GM13976 (cell line): Measurements from ENCODE around the gene GPRIN2.

Experiments used
- DNase-seq: peaks from one replicate; pipeline ENCODE4 v3.0.0; 2012; ENCODE audit warnings: low spot score
- CTCF ChIP-seq: IDR thresholded peaks from 2 replicates; pipeline ENCODE4 v1.5.1; 2012; ENCODE audit warnings: borderline replicate concordance, mild to moderate bottlenecking; ENCODE audit not compliant: insufficient read depth; ENCODE audit errors: extremely low read depth, missing control alignments, control extremely low read depth
- in situ Hi-C: fragments of 300-500 bp; cut with MboI; formaldehyde crosslinking; loops from one replicate; pipeline ENCODE4 v1.12.0; 2022; ENCODE audit warnings: low sequenced_read_pairs, mixed read lengths, inconsistent platforms; ENCODE audit not compliant: unreplicated experiment

Gene GPRIN2

GRCh38 chr10:46544989-46545791 is 11.3 kb downstream of the GPRIN2 start:
- DNase-seq, result peak; percentile 64
- no peak for TF ChIP-seq CTCF
- in situ Hi-C loops, result no loop called here

- no peak for DNase-seq
- TF ChIP-seq CTCF, result no peak
- in situ Hi-C loops, result no loop called here
Measured at GRCh38 chr10:46543466-46544377, 12.7 kb downstream of the GPRIN2 start.

GRCh38 chr10:46542567-46543465 is 13.6 kb downstream of the GPRIN2 start:
- in situ Hi-C loops, result no loop called here
- TF ChIP-seq CTCF, result no peak
- DNase-seq, result no peak

- DNase-seq, result no peak
- in situ Hi-C loops, result no loop called here
- no peak for TF ChIP-seq CTCF
Measured at GRCh38 chr10:46541735-46542566, 14.5 kb downstream of the GPRIN2 start.

GRCh38 chr10:46541017-46541661 is 15.3 kb downstream of the GPRIN2 start:
- peak; percentile 60 for DNase-seq
- no peak for TF ChIP-seq CTCF
- in situ Hi-C loops, result no loop called here
